ENCODE measurements around the gene IER5L.
"Not testable (repeated sequence)": the region's sequence is repeated elsewhere in the genome, so short reads cannot be mapped to it uniquely, and the experiment has no call there.

IER5L gene

DNA sequence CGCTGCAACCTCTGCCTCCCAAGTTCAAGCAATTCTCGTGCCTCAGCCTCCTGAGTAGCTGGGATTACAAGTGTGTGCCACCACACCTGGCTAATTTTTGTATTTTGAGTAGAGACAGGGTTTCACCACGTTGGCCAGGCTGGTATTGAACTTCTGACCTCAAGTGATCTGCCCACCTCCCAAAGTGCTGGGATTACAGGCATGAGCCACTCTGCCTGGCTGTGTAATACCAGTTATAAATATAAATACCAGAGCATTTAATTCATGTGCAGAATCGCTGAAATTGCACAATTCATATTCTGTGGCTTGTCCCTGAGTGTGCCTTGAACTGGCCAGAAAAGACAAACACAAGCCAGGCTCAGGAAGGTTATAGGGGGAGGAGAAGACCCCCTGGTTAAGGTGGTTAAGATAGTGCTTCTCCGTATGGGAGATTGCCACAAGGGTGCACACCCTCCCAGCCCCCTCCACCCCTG is 14.8 kb downstream of the IER5L start:
- DNase-seq, result not testable (repeated sequence)

- no peak for DNase-seq
Observed at GRCh38 chr9:129162497-129163197, 15.4 kb downstream of the IER5L start.

GRCh38 chr9:129161534-129161837 is 16.6 kb downstream of the IER5L start:
- no peak for DNase-seq

GRCh38 chr9:129160712-129161533 is 17.1 kb downstream of the IER5L start:
- no peak for DNase-seq

DNA sequence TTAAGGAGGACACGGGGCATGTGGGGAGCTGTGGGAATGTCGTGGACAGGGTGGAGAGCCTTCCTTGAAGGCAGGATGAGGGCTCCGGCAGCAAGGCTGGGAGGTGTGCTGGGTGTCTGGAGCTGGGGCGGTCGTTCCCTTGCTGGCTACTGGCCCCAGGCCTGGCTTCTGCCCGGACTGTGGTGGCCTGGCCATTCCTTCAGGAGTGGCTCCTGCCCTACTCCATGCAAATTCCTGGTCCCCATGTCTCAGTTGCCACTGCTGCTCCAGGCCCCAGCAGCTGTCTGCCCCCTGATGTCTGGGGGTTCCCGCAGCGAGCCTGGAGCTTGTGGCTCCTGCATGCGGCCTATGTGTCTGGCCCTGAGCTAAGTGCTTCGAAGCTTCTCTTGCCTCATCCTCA is 21.9 kb downstream of the IER5L start:
- no peak for DNase-seq

DNA sequence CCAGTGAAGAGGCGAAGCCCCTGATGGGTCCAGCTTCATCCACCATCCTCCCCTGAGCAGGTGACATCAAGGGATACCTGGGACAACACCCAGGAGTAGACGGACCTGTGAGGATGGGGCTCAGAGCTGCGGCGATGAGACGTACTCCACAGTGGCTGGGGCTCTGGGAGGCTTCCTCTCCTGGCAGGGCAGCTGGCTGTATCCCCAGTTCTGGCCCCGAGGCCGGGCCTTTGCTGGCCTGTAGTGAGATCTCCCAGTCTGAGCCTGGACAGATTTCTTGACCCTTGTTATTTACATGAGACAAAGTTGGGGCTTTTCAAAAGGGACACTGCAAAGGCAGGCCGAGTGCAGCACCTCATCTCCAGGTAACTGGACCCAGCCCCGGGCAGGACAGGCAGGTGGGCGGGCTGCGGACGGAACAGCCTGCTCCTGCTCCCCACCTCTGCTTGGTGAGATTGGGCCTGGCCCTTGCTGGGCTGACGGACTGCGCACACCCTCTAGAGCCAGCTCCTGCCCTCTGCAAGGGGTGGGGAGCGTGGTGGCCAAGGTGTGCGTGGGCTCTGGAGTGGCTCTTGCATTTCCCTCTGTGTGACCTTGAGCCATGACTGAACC is 23.1 kb downstream of the IER5L start:
- no peak for DNase-seq

GRCh38 chr9:129151469-129151868 is 26.6 kb downstream of the IER5L start:
- DNase-seq, result no peak

GRCh38 chr9:129150672-129151211 is 27.3 kb downstream of the IER5L start:
- DNase-seq, result no peak

- DNase-seq, result no peak
Observed at GRCh38 chr9:129150122-129150521, 27.9 kb downstream of the IER5L start.

DNA sequence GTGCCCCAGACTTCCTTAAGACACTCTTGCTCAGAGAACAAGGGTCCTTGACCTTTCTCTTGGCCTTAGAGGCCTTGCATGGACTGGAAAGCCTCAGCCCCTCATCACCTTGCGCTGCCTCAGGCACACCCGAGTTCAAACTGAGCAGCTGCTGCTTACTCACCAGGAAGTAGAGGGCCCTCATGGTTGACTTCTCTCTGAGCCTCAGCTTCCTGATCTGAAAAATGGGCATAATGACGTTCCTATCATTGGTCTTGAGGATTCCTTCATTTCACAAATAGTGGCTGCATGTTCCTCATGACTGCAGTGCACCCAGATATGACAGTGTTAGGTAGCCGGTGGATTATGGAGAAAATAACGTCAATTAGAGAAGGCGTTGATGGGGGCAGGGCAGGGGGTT is 28.6 kb downstream of the IER5L start:
- DNase-seq, result no peak

DNA sequence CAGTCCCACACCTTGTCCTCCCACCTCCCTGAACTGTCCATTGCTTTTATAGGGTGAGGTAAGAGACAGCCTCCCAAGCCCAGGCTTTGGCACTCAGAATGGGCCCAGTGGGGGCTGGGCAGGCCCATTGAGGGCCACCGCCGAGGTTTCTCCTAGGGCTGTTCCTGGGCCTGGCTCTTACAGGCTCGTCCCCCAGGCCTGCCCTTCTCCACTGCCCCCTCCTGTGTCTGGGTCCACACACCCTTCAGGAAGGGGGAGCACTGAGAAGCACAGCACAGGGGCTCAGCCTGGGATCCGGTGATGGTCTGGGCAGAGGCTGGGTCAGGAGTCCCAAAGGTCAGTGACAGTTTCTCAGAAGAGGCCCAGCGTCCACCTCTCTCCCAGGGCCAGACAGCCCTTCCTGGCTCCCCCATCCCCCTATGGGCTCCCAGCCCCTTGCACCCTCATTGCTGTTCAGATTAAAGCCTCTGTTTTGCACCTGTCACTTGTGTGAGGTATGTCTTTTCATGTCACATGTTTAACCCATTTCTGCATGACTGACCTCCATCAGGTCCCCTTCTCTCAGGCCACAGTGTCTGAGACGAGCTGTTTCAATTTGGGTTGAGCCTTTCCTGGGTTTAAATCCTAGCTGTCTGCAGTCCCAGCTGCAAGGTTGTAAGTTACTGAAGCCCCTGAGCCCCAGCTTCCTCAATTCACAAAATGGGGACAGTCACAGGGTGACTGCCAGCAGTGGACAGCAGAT is 29.4 kb downstream of the IER5L start:
- DNase-seq, result no peak

DNA sequence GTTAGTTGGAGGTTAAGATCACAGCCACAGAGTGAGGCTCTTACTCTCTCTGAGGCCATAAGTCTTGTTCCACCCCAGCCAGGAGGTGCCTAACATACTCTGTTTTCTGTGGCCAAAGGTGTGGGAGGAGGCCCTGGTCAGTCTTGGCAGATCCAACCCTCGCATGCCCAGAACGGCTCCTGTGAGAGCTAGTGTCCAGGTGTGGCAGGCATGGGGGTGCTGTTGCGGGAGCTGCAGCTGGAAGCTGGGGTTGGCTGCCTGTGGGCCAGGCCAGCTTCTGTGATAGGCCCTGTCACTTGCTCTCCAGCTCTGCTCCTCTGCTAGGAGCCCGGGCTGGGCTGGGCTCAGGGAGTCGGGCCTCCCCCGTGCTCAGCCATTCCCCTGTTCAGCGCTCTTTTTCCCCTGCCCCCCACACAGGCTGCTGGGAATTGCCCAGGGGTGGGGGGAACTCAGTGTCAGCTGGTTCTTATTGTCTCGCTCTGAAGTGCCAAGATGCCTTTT is 31.6 kb downstream of the IER5L start:
- peak in 31 of 56 donors; percentile 7 to 65 (median 28) for DNase-seq

DNA sequence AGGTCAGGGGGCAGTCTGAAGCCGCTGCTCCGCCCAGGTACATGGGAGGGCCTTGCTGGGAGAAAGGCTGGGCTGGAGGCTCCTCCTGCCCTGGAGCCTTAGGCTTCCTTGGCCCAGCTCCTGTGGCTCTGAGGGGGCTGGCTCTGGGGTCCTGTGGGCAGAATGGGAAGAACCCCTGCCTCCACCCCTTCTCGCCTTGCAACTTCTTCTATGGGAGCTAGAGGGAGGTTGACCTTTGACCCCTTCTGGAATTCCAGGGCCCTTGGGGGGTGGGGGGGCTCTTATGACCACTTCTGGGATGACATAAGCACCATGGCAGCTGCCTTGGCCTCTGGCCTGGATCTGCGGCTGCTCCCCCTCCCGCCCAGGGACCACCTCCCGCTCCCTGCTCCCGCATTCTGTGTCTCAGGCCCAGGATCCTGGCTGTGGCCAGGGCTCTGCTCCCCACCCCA is 32.2 kb downstream of the IER5L start:
- no peak for DNase-seq

DNA sequence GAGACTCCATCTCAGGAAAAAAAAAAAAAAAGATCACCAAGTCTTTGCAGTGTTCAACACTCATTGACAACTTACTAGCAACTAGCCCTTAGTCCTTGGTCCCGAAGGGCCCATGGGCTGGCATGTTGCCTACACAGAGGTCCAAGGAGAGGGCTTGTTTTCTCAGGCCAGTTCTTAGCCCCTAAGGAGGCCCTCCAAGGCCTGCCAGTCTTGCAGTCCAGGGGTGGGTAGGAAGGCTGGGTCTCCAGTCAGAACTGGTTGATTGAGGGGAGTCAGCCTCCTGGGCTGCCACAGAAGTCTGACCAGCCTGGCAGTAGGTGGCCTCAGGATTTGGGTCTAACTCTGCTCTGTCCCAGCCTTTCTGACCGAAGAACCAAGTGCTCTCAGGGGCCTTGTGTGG is 32.7 kb downstream of the IER5L start:
- DNase-seq, result no peak

DNA sequence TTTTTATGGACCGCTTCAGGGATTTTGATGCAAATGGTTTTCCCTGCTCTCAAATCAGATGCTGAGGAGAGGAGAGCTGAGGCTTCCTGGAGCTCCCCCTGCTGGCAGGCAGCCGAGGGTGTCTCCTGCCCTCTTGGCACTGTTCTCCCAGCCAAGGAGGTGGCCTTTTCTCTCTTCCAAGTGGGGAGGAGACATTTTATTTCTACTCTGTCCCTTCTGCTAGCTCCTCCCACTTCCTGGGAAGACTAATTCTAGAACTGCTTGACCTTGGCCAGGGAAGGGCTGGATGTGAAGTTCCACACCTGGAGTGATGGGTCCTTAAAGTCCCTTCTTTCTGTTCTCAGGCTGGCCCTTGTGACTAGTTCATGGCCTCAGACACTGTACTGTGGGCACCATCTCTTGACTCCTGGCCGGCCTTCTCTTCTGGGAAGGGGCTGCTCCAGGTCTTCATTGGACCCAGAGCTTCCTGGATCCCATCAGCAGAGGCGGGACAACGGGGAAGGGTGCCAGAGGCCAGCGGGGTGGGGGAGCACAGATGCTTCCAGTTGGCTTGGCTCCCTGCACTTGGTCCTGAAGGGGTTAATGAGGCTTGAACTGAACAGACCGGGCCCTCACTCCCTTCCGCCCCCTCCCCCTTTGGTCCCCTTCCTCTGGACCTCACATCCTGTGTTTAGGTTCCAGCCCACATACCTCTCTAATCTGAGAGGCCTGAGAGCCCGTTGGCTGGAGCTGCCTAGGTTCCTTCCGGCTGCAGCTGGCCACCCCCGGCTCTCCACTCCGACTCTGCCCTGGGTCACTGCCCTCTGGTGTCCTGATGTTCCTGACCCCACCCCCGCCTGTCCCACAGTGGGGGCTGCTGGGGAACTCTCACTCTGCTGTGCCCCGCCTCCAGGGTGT is 34.8 kb downstream of the IER5L start:
- peak in 49 of 56 donors; percentile 10 to 89 (median 60) for DNase-seq

GRCh38 chr9:129142138-129142935 is 35.7 kb downstream of the IER5L start:
- peak in 1 of 56 donors; percentile 39 for DNase-seq

GRCh38 chr9:129141066-129142041 is 36.7 kb downstream of the IER5L start:
- DNase-seq, result peak in 32 of 56 donors; percentile 14 to 66 (median 32)
